NT2/D1 (cell line): ENCODE measurements around the gene EDIL3.

Source experiments
- DNase-seq: peaks from one replicate; pipeline ENCODE4 v3.0.0-alpha.2; 2011; ENCODE audit warnings: low read depth, low spot score
- H3K27me3 ChIP-seq: 2 replicates; pipeline ENCODE4 v1.6.0; 2011; ENCODE audit warnings: mild to moderate bottlenecking; ENCODE audit not compliant: insufficient read length, insufficient read depth
- H3K36me3 ChIP-seq: 2 replicates; pipeline ENCODE4 v1.6.1; 2011; ENCODE audit warnings: mild to moderate bottlenecking, low read length, mixed read lengths; ENCODE audit not compliant: insufficient read depth, insufficient read length
- H3K4me1 ChIP-seq: 2 replicates; pipeline ENCODE4 v1.5.1; 2011; ENCODE audit not compliant: insufficient read depth, insufficient read length
- H3K4me3 ChIP-seq: 2 replicates; pipeline ENCODE4 v1.5.1; 2011; ENCODE audit warnings: low read depth; ENCODE audit not compliant: insufficient read length
- H3K9ac ChIP-seq: 2 replicates; pipeline ENCODE4 v1.6.0; 2011; ENCODE audit warnings: low read depth; ENCODE audit not compliant: insufficient read length
- H3K9me3 ChIP-seq: 2 replicates; pipeline ENCODE4 v1.5.1; 2011; ENCODE audit warnings: mild to moderate bottlenecking, low read length; ENCODE audit not compliant: insufficient read depth
- SUZ12 ChIP-seq: IDR thresholded peaks from 2 replicates; pipeline ENCODE4 v1.6.1; 2011; ENCODE audit not compliant: insufficient read length, insufficient read depth; ENCODE audit errors: extremely low read depth
- YY1 ChIP-seq: IDR thresholded peaks from 2 replicates; pipeline ENCODE4 v1.6.1; 2011; ENCODE audit not compliant: insufficient read length, insufficient read depth
- ZNF274 ChIP-seq: IDR thresholded peaks from 2 replicates; pipeline ENCODE4 v1.6.1; 2011; ENCODE audit warnings: mild to moderate bottlenecking, low read depth, low read length

The EDIL3 gene

DNA sequence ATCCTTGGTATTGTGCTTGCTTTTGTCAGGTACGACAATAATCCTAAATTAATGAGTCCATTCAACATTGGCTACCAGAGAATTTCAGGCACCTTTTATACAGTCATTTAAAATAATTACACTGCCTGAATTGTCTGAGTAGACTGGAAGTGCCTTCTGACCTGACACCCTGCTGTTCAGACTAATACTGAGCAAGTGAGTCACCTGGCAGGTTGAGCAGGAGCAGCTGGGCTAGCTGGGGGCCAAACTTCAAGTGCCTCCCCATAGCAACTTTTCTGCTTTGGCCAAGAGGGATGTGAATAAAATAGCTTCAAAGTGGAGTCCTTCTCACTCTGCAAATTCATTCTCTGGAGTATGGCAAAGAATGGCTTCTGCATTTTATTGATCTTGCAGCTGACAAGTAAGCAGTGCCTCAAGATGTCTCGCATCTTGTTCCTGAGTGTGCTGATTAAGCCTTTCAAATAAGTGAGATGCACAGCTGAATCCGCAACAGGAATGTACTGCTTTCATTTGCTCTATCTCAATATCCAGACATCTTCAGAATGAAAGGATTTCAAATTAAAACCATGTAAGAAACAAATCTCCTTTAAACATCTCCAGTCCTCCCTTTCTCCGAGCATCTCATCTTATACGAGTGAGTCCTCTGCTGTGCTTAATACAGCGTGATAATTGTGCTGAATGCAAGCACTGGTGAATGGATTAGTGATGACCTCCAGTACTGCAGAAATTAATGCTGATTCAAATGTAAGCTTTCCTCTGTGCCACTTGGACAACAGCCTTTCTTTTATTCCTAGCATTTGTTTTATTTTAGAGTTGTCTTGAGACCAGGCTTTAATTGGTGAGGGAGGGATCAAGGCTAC lies 271.2 kb downstream of the EDIL3 start:
- TF ChIP-seq SUZ12: no peak
- no peak for TF ChIP-seq ZNF274
- no peak for TF ChIP-seq YY1
- DNase-seq: no peak
- no peaks in the 10 kb centered on the region for H3K27me3 ChIP-seq
- no peaks in the 10 kb centered on the region for H3K36me3 ChIP-seq
- no peak overlapping the region for H3K4me3 ChIP-seq
- H3K9ac ChIP-seq: no peak overlapping the region
- no peaks in the 10 kb centered on the region for H3K9me3 ChIP-seq
- H3K4me1 ChIP-seq: no peaks in the 10 kb centered on the region

DNA sequence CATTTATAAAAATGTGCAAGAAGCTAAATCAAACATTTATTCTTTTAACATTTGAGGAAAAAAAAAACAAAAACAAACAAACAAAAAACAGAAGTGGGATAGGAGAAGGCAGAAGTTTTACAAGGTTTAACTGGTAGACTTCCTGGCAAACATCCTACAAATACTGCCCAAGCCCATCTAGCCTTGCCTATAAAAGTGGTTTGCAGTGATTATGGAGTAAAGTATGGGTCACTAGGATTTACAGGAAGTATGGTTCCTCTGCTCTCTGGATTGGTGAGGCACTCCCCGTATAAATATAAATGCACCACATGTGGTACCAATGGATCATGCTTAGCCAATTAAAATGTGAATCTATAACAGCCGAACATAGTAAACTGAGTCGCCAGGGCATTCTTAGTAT lies 291.9 kb downstream of the EDIL3 start:
- H3K4me3 ChIP-seq: no peak overlapping the region
- H3K36me3 ChIP-seq: no peaks in the 10 kb centered on the region
- DNase-seq: no peak
- no peaks in the 10 kb centered on the region for H3K27me3 ChIP-seq
- no peaks in the 10 kb centered on the region for H3K4me1 ChIP-seq
- no peak overlapping the region for H3K9ac ChIP-seq
- peaks cover 10% of the 10 kb centered on the region; the same call in 1 of the 2 replicates for H3K9me3 ChIP-seq
- no peak for TF ChIP-seq SUZ12
- no peak for TF ChIP-seq ZNF274
- TF ChIP-seq YY1: no peak

DNA sequence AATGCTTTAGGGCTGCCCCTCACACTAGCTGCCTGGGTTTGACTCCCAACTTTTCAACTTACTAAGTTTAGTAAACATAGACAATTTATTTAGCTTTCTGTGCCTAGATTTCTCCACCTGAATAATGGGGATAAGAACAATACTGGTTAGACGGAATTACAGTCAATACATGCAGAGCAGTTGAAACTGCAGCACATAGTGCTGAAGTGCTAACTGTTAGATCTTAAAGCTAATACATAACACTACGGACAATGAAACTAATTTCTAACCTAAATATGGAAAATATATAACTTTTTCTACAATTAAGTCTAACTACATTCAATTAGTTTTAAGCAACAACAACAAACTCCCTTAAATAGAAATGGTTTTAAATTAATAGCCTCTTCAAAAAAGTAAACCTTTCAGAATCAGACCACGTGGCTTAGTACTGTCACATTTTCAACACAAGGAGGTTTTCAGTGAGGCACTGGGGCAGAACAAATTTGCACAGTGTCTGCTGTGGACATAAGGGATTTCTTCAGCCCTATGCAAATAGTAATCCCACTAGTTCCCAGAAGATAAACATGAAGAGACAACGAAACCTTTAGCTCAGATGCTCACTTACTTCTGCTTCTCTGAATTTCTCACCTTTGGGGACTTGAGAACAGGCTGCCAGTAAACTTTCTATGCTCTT lies 293.4 kb downstream of the EDIL3 start:
- no peak overlapping the region for H3K9ac ChIP-seq
- H3K27me3 ChIP-seq: no peaks in the 10 kb centered on the region
- TF ChIP-seq YY1 (no peak), ZNF274 (no peak), SUZ12 (no peak)
- no peaks in the 10 kb centered on the region for H3K36me3 ChIP-seq
- DNase-seq: no peak
- H3K4me1 ChIP-seq: no peaks in the 10 kb centered on the region
- H3K9me3 ChIP-seq: peaks cover 4% of the 10 kb centered on the region; the same call in 1 of the 2 replicates
- no peak overlapping the region for H3K4me3 ChIP-seq

DNA sequence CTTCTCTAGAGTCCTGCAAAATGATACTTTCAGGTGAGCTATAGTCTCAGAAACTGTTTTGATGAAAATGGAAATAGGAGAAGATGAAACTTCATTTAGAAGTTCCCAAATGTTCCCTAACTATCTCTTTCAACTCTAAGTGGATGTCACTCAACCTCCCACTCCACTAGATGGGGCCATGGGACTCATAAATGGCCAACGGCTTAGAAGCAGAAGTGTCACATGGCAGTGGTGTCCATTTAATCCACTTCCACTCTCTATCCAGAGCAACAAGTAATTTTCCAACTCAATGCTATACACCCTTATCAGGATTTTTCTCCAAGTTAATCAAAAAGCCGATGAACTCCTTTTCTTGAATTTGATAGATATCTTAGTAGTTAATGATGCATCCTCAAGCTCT lies 295.7 kb downstream of the EDIL3 start:
- DNase-seq: no peak
- Histone ChIP-seq H3K27me3 (no peaks in the 10 kb centered on the region), H3K9me3 (no peaks in the 10 kb centered on the region), H3K9ac (no peak overlapping the region), H3K4me1 (no peaks in the 10 kb centered on the region), H3K36me3 (no peaks in the 10 kb centered on the region), H3K4me3 (no peak overlapping the region)
- TF ChIP-seq YY1 (no peak), ZNF274 (no peak)

DNA sequence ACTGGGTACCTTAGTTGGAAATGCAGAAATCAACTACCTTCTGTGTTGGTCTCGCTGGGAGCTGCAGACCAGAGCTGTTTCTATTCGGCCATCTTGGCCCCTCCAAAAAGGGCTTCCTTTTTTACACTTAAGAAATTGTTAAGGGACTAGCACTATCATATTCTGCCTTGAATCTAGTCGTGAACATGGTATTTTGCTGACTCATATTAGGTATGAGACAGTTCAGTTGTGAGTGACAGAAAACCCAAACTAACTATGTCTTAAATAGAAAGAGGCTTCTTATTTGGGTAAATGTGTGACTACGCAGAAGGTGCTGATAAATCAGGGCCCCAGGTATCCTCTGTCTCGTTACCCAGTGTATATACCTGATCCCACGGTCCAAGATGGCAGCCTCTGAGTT lies 298.2 kb downstream of the EDIL3 start:
- TF ChIP-seq SUZ12: no peak
- no peak for TF ChIP-seq YY1
- TF ChIP-seq ZNF274: no peak
- DNase-seq: no peak

DNA sequence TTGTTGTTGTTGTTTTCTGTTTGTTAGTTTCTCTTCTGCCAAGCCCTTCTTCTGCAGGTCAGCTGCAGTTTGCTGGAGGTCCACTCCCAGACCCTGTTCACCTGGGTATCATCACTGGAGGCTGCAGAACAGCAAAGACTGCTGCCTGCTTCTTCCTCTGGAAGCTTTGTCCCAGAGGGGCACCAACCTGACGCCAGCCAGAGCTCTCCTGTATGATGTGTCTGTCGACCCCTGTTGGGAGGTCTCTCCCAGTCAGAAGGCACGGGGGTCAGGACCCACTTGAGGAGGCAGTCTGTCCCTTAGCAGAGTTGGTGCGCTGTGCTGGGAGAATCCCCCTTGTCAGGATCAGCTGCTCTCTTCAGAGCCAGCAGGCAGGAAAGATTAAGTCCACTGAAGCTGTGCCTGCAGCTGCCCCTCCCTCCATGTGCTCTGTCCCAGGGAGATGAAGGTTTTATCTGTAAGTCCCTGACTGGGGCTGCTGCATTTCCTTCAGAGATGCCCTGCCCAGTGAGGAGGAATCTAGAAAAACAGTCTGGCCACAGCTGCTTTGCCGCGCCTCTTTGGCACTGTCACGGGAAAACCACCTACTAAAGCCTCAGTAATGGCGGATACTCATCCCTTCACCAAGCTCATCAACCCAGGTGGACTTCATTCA lies 299.2 kb downstream of the EDIL3 start:
- no peaks in the 10 kb centered on the region for H3K4me1 ChIP-seq
- H3K9me3 ChIP-seq: no peaks in the 10 kb centered on the region
- no peaks in the 10 kb centered on the region for H3K27me3 ChIP-seq
- DNase-seq: no peak
- TF ChIP-seq ZNF274 (no peak), YY1 (no peak), SUZ12 (no peak)
- no peak overlapping the region for H3K4me3 ChIP-seq
- no peaks in the 10 kb centered on the region for H3K36me3 ChIP-seq
- H3K9ac ChIP-seq: no peak overlapping the region

More for the DNA sequence above, 298.2 kb downstream of the EDIL3 start:
- Histone ChIP-seq H3K27me3 (no peaks in the 10 kb centered on the region), H3K9me3 (no peaks in the 10 kb centered on the region), H3K9ac (no peak overlapping the region), H3K4me1 (no peaks in the 10 kb centered on the region), H3K4me3 (no peak overlapping the region), H3K36me3 (no peaks in the 10 kb centered on the region)

DNA sequence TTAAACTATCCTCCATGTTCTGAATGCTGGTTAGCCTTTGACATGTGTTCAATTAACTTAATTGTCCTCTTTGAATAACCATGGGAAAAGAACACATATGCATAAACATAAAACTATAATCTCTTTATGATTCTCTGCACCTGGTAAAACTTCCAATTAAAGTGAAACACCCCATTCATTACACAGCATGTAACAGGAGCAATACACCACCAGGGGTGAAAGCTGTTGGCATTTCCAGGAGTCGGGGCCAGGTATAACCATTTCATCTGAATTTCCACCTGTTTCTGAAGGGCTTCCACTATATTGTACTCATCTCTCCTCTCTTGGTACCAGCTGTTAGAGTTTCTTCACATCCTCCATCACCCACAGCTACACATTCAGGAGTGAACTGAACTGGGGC lies 303.8 kb downstream of the EDIL3 start:
- Histone ChIP-seq H3K36me3 (no peaks in the 10 kb centered on the region), H3K9ac (no peak overlapping the region), H3K4me3 (no peak overlapping the region), H3K27me3 (no peaks in the 10 kb centered on the region), H3K9me3 (no peaks in the 10 kb centered on the region), H3K4me1 (no peaks in the 10 kb centered on the region)
- no peak for TF ChIP-seq YY1
- TF ChIP-seq ZNF274: no peak
- no peak for TF ChIP-seq SUZ12
- DNase-seq: no peak
